Aortic smooth muscle cell (primary cell): Measurements from ENCODE around the gene RMI1. TPM values are rescaled to one million over a fixed set of nuclear protein-coding genes. Genes with fewer than 3 reads are reported as not detected.

Experiments used
- total RNA-seq: library from RNA; depleted of rRNA; stranded (reverse); fragments of >200 nt; gene quantifications from 2 replicates; pipeline ENCODE4 v1.2.3, GENCODE V29; 2014

Gene RMI1
- 5.8 and 6.3 TPM in 2 replicates for total RNA-seq

DNA sequence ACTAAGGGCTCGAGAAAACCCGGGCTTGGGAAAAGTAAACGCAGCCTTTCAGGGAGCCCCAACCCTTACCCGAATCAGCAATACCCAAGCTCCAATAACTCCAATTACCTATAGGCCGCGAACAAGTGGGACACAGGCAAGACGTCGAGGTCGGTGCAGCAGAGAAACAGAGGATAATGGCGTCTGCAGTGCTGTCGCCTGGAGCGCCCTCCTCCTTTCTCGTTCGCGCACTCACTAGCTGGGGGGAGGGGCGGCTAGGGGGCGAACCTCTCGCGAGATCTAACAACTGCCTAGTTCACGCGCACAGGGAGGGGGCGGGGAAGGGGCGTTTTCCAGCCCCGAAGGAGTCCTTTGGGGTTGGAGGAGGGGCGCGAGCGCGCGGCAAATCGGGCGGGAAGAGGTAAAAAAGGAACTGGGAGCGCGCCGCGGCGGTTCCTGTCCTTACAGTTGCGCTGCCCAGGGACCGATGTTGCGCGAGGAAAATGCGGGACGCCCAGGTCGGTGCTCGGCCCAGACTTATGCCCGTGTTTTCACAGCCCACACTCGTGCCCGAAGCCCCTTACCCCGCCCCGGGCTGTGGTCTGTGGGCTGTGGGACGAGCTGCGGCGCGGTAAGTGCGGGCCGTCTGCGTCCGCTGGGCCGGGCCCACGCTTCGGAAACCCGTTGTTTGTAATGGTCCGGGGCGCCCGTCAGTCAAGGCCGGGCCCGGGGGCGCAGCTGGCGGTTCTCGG, at the start of gene RMI1:
RMI1 (plus strand) TSS at position 411 of the 731 bp plus-strand sequence. CDS start 20,182 bp downstream, outside the sequence.

DNA sequence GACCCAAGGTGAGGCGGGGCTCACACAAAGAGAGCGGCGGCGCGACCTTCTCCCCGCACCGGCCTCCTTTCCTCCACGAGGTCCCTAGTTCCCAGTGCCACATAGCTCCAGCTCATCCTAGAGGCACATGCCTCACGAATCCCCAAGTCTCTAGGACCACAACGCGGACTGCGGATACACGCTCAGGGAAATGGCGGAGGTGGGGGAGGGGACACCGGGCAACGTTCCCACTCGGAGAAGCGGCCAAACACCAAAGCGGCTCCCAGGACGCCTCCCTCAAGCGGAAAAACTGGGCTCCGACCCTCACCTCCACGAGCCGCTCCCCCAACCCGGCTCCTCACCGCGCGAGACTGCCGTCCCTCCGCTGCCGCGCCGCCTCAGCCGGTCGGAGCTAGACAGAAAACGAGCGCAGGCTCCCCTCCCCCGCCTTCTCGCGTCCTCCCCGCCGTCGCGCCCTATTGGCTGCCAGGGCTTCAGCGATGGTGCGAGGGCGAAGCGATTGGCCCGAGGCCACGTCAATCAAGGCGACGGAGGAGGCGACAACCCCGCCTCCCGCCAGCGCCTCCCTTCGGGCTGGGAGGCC, 702 bp upstream of the RMI1 start, which contains the start of gene HNRNPK:
HNRNPK (minus strand) TSS at position 404 of the 583 bp plus-strand sequence. CDS start 1,963 bp downstream, outside the sequence.

Other genes starting within 250 kb of the RMI1 start
- 0.26 and 0.44 TPM in 2 replicates for gene GKAP1, start 163.0 kb upstream of the RMI1 start, total RNA-seq
- gene KIF27, start 59.4 kb upstream of the RMI1 start, total RNA-seq = 3.4 and 3.9 TPM in 2 replicates
- gene HNRNPK, start 590 bp upstream of the RMI1 start, total RNA-seq = 542 and 570 TPM in 2 replicates